ES-I3 (cell line): ENCODE results near the gene LRRC58.
"Not testable (repeated sequence)": the region's sequence is repeated elsewhere in the genome, so short reads cannot be mapped to it uniquely, and the experiment has no call there.

ENCODE experiments used
- H3K36me3 ChIP-seq: 2 replicates; pipeline ENCODE4 v1.6.1; 2013; ENCODE audit warnings: mild to moderate bottlenecking, low read length, control low read depth, moderate library complexity; ENCODE audit not compliant: insufficient read depth
- H3K4me1 ChIP-seq: 2 replicates; pipeline ENCODE4 v1.6.1; 2013; ENCODE audit warnings: mild to moderate bottlenecking, control low read depth, low read length; ENCODE audit not compliant: insufficient read depth
- H3K9ac ChIP-seq: 2 replicates; pipeline ENCODE4 v1.6.1; 2013; ENCODE audit warnings: low read depth, mild to moderate bottlenecking, low read length, moderate library complexity
- H3K9me3 ChIP-seq: 2 replicates; pipeline ENCODE4 v1.6.1; 2013; ENCODE audit warnings: mild to moderate bottlenecking, low read length, moderate library complexity; ENCODE audit not compliant: control insufficient read depth, insufficient read depth

Gene LRRC58

DNA sequence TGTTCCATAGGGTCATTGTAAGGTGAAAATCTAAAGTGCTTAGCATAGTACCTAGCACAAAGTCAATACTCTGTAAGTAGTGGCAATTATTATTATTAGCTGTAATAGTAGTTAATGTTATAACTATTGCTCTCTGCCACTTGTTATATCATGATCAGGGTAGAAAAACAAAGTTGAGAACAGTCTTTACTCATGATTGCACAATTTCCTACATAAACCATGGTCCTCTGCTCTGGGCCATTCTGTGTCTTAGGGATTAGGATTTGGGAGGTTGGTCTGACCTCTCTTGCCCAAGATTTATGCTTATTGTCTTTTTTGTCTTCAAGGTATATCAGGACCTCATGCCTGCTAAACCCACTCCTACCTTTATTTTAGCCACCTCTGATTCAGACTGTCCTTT is 4.3 kb upstream of the LRRC58 start:
- Histone ChIP-seq H3K36me3 (no peaks in the 10 kb centered on the region), H3K9me3 (no peaks in the 10 kb centered on the region), H3K4me1 (no peaks in the 10 kb centered on the region)

GRCh38 chr3:120352017-120352416 is 2.9 kb upstream of the LRRC58 start:
- Histone ChIP-seq H3K9ac (no peak overlapping the region), H3K36me3 (no peaks in the 10 kb centered on the region), H3K4me1 (peaks cover 6% of the 10 kb centered on the region; the same call in 1 of the 2 replicates), H3K9me3 (no peaks in the 10 kb centered on the region)

More for the DNA sequence above, 4.3 kb upstream of the LRRC58 start:
- no peak overlapping the region for H3K9ac ChIP-seq

- H3K36me3 ChIP-seq = no peaks in the 10 kb centered on the region
- peaks cover 6% of the 10 kb centered on the region; the same call in 1 of the 2 replicates for H3K4me1 ChIP-seq
- no peaks in the 10 kb centered on the region for H3K9me3 ChIP-seq
- peak overlapping the region; percentile 83; the same call in 1 of the 2 replicates for H3K9ac ChIP-seq
Observed at GRCh38 chr3:120350401-120350941, 1.3 kb upstream of the LRRC58 start.

DNA sequence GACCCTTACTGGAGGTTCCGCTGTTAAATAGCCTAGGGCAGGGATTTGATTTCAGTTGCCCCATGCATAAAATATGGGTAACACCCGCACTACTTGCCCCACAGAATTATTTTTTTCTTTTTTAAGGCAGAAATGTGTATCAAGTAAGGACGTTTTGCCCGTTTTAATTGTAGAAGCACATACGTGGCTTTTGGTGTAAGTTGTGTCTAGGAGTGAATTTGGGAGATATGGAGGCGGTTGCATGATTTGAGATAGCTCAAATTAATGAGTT is 636 bp upstream of the LRRC58 start:
- peak overlapping the region; percentile 83 for H3K9ac ChIP-seq
- H3K36me3 ChIP-seq = no peaks in the 10 kb centered on the region
- peaks cover 6% of the 10 kb centered on the region; the same call in 1 of the 2 replicates for H3K4me1 ChIP-seq
- no peaks in the 10 kb centered on the region for H3K9me3 ChIP-seq

GRCh38 chr3:120348065-120348990 is 826 bp downstream of the LRRC58 start:
- Histone ChIP-seq H3K4me1 (peaks cover 6% of the 10 kb centered on the region; the same call in 1 of the 2 replicates), H3K36me3 (no peaks in the 10 kb centered on the region), H3K9ac (peak overlapping the region; percentile 83), H3K9me3 (no peaks in the 10 kb centered on the region)

DNA sequence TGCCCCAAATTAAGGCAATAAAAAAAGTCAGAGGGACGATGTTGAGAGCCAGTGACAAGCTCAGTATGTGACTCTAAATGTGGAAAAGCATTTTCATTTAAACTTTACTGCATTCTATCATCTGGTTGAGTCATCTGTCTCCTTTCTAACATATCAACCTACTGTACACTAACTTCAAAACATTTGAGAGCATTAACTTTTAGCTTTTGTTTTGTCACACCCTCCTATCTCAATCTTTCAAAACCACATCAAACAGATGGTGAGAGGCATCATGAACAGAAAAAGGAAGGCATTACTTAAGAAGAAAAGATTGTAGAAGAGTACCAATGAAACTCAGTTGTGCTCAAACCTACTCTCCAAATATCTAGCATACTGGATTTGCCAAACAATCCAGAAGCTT is 4.8 kb downstream of the LRRC58 start:
- no peaks in the 10 kb centered on the region for H3K36me3 ChIP-seq
- H3K9ac ChIP-seq = no peak overlapping the region
- H3K4me1 ChIP-seq = peaks cover 6% of the 10 kb centered on the region; the same call in 1 of the 2 replicates
- peaks cover 4% of the 10 kb centered on the region; the same call in 1 of the 2 replicates for H3K9me3 ChIP-seq

GRCh38 chr3:120341658-120342346 is 7.4 kb downstream of the LRRC58 start:
- Histone ChIP-seq H3K9me3 (peaks cover 4% of the 10 kb centered on the region; the same call in 1 of the 2 replicates), H3K36me3 (no peaks in the 10 kb centered on the region), H3K4me1 (no peaks in the 10 kb centered on the region), H3K9ac (no peak overlapping the region)

DNA sequence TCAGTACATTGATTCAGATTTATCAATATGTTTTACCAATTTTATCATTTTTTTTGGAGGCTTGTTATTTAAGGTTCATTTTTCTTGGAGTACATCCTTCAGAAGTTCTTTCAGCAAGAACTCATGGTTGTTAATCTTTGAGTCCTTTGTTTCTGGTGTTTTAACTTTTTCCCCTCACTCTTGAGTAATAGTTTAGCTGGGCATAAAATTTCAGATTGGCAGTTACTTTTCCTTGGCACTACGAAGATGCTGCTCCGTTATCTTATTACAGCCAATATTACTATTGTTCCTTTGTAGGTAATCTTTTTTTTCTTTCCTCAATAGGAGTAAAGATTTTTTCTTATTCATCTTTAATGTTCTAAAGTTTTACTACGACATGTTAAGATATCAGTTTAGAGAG is 9.8 kb downstream of the LRRC58 start:
- peaks cover 4% of the 10 kb centered on the region; the same call in 1 of the 2 replicates for H3K9me3 ChIP-seq
- H3K4me1 ChIP-seq = no peaks in the 10 kb centered on the region
- no peaks in the 10 kb centered on the region for H3K36me3 ChIP-seq
- H3K9ac ChIP-seq = no peak overlapping the region

DNA sequence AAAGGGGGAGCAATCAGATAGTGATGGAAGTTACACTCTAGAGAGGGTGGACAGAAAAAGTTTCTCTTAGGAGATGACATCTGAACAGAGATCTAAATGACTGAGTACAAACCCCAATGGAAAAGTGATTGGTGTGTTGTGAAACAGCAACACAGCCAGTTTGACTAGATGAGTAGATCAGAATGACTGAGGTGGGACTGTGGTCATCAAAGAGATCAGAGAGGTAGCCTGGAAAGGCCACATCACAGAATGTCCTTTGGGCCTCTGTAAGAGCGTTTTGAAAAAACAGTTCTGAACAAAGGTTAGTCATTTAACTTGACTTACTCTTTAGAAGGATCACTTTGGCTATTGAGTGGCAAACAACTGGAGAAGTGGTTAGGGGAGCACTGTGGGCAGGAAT is 10.6 kb downstream of the LRRC58 start:
- no peak overlapping the region for H3K9ac ChIP-seq
- H3K9me3 ChIP-seq = peaks cover 4% of the 10 kb centered on the region; the same call in 1 of the 2 replicates
- H3K4me1 ChIP-seq = no peaks in the 10 kb centered on the region
- H3K36me3 ChIP-seq = no peaks in the 10 kb centered on the region

GRCh38 chr3:120332646-120333045 is 16.5 kb downstream of the LRRC58 start:
- Histone ChIP-seq H3K9ac (no peak overlapping the region), H3K4me1 (no peaks in the 10 kb centered on the region), H3K36me3 (no peaks in the 10 kb centered on the region; the same call in 1 of the 2 replicates), H3K9me3 (no peaks in the 10 kb centered on the region)

DNA sequence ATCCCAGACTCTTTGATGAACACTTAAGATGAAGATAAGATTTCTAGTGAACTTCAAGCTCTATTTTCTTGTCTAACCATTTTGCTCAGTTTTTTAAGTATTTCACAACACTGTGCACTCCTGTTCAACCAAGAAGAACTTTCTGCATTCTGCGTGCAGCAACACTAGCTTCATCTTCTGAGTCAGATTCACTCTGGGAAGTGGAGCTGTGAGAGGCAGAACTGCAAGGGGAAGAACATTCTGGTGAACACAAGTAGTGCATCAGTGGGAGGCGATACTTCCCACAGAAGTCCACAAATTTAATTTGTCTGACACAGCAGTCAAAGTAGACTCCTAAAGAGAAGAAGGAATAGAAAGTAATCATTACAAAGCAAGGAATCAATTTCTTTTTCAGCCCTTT is 18.1 kb downstream of the LRRC58 start:
- Histone ChIP-seq H3K4me1 (no peaks in the 10 kb centered on the region), H3K9ac (no peak overlapping the region), H3K9me3 (no peaks in the 10 kb centered on the region), H3K36me3 (no peaks in the 10 kb centered on the region; the same call in 1 of the 2 replicates)

- Histone ChIP-seq H3K36me3 (peaks cover 4% of the 10 kb centered on the region; the same call in 1 of the 2 replicates), H3K9me3 (no peaks in the 10 kb centered on the region), H3K4me1 (0 out of 2 replicates have a peak, but pooled peaks cover 4% of the 10 kb centered on the region), H3K9ac (no peak overlapping the region)
Observed at GRCh38 chr3:120326784-120327183, 22.4 kb downstream of the LRRC58 start.

DNA sequence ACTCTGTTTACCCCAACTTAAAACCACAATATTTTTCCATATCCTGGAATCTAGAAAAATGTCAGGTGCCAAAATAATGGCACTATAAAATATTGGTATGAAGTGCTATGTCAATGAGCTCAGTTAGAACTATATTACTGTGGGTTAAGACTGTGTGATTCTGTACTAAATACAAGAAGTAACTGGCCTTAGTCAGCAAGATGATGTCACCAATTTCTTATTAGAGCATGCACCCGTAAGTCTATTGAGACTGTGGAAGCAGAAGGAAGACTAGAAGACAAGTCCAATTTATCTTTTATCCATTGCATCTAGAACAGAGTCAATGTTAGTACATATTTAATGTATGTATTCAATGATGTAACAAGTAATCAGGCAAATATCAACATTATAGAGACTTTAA is 25.0 kb downstream of the LRRC58 start:
- H3K36me3 ChIP-seq = peaks cover 4% of the 10 kb centered on the region; the same call in 1 of the 2 replicates
- no peaks in the 10 kb centered on the region for H3K9me3 ChIP-seq
- H3K4me1 ChIP-seq = 0 out of 2 replicates have a peak, but pooled peaks cover 4% of the 10 kb centered on the region
- no peak overlapping the region for H3K9ac ChIP-seq

- not testable (repeated sequence) for H3K9me3 ChIP-seq, H3K9ac ChIP-seq, H3K4me1 ChIP-seq, H3K36me3 ChIP-seq
Observed at GRCh38 chr3:120323761-120324160, 25.4 kb downstream of the LRRC58 start.
